IMR-90 (cell line): ENCODE data around the gene LNX1. TPM values are rescaled to one million over a fixed set of nuclear protein-coding genes. Genes with fewer than 3 reads are reported as not detected.

Source experiments
- ATAC-seq: fragments of 200-7000 bp; cut with Tn5 transposase; 2 replicates; pipeline ENCODE4 v1.9.1; 2020; ENCODE audit warnings: low read depth, mild to moderate bottlenecking, moderate library complexity
- BruUV-seq: library from RNA; stranded (reverse); fragments of 400-500 nt; replicated peaks from 2 replicates; lab custom pipeline; 2021; lab: Mats Ljungman, UMichigan
- CTCF ChIA-PET: fragments of 300-600 bp; formaldehyde crosslinking; extraction: SDS; loops from one replicate; lab custom pipeline; 2021; ENCODE audit warnings: antibody characterized with exemption; lab: Yijun Ruan, JAX
- POLR2A ChIA-PET: fragments of 300-600 bp; sonication (Branson Sonifier 250); formaldehyde crosslinking; loops from one replicate; lab custom pipeline; 2022; ENCODE audit warnings: antibody characterized with exemption; ENCODE audit not compliant: unreplicated experiment; lab: Charles Lee
- DNase-seq: peaks from one replicate; pipeline ENCODE4 v3.0.0; 2013
- H2AFZ ChIP-seq: replicated peaks from 2 replicates; pipeline ENCODE3; 2013; ENCODE audit warnings: low read length, mild to moderate bottlenecking; ENCODE audit not compliant: poor library complexity
- H2AK5ac ChIP-seq: 2 replicates; pipeline ENCODE4 v1.6.1; 2013; ENCODE audit warnings: low read depth, low read length, inconsistent platforms
- H2AK9ac ChIP-seq: replicated peaks from 2 replicates; pipeline ENCODE3; 2013; ENCODE audit warnings: mild to moderate bottlenecking, low read depth, low read length, moderate library complexity; ENCODE audit not compliant: poor library complexity
- H2BK120ac ChIP-seq: 2 replicates; pipeline ENCODE4 v1.6.1; 2013; ENCODE audit warnings: low read depth, low read length, inconsistent platforms
- H2BK15ac ChIP-seq: 3 replicates; pipeline ENCODE4 v1.6.1; 2013; ENCODE audit warnings: low read depth, low read length, inconsistent platforms
- H2BK20ac ChIP-seq: 2 replicates; pipeline ENCODE4 v1.6.1; 2013; ENCODE audit warnings: low read depth, mild to moderate bottlenecking, inconsistent platforms, low read length, moderate library complexity
- H2BK5ac ChIP-seq: 2 replicates; pipeline ENCODE4 v1.6.1; 2013; ENCODE audit warnings: mild to moderate bottlenecking, low read depth, low read length, inconsistent platforms; ENCODE audit not compliant: poor library complexity, severe bottlenecking
- H3K14ac ChIP-seq: replicated peaks from 2 replicates; pipeline ENCODE4 v1.6.1; 2013; ENCODE audit warnings: low read depth, low read length, inconsistent platforms
- H3K18ac ChIP-seq: 2 replicates; pipeline ENCODE4 v1.6.1; 2013; ENCODE audit warnings: low read depth, low read length, control low read depth
- H3K23ac ChIP-seq: 2 replicates; pipeline ENCODE4 v1.6.1; 2013; ENCODE audit warnings: low read depth, low read length, inconsistent platforms
- H3K27ac ChIP-seq: 2 replicates; pipeline ENCODE4 v1.5.1; 2013; ENCODE audit warnings: mild to moderate bottlenecking, control low read depth, low read length; ENCODE audit not compliant: insufficient read depth
- H3K27me3 ChIP-seq: 2 replicates; pipeline ENCODE4 v1.6.1; 2013; ENCODE audit warnings: low read length; ENCODE audit not compliant: control insufficient read depth, insufficient read depth
- H3K36me3 ChIP-seq: 2 replicates; pipeline ENCODE4 v1.6.1; 2013; ENCODE audit warnings: low read length, mixed read lengths; ENCODE audit not compliant: control insufficient read depth, insufficient read depth
- H3K4ac ChIP-seq: 2 replicates; pipeline ENCODE4 v1.6.1; 2013; ENCODE audit warnings: low read depth, low read length, inconsistent platforms
- H3K4me1 ChIP-seq: 2 replicates; pipeline ENCODE4 v1.6.1; 2013; ENCODE audit warnings: low read length, mixed read lengths; ENCODE audit not compliant: control insufficient read depth, insufficient read depth
- H3K4me2 ChIP-seq: 2 replicates; pipeline ENCODE4 v1.6.1; 2013; ENCODE audit warnings: low read depth, mild to moderate bottlenecking, control low read depth, low read length, moderate library complexity
- H3K4me3 ChIP-seq: 2 replicates; pipeline ENCODE4 v1.5.1; 2013; ENCODE audit warnings: low read depth, mild to moderate bottlenecking, control low read depth, low read length, moderate library complexity; ENCODE audit not compliant: insufficient read depth
- H3K56ac ChIP-seq: 2 replicates; pipeline ENCODE4 v1.6.1; 2013; ENCODE audit warnings: low read length, inconsistent platforms; ENCODE audit not compliant: insufficient read depth; ENCODE audit errors: extremely low read depth
- H3K79me1 ChIP-seq, 2 experiments: 2 replicates each; pipeline ENCODE4 v1.6.1; 2013; ENCODE audit warnings: low read length in 2 of 2, inconsistent platforms in 1 of 2, low read depth in 1 of 2
- H3K9ac ChIP-seq: 2 replicates; pipeline ENCODE4 v1.6.1; 2013; ENCODE audit warnings: low read depth, low read length, control low read depth
- H3K9me1 ChIP-seq: 2 replicates; pipeline ENCODE4 v1.6.1; 2013; ENCODE audit warnings: low read length, inconsistent platforms; ENCODE audit not compliant: insufficient read depth
- H3K9me3 ChIP-seq: 2 replicates; pipeline ENCODE4 v1.6.1; 2013; ENCODE audit warnings: low read length; ENCODE audit not compliant: control insufficient read depth, insufficient read depth
- H4K20me1 ChIP-seq: 2 replicates; pipeline ENCODE4 v1.6.1; 2013; ENCODE audit warnings: low read length, inconsistent platforms; ENCODE audit not compliant: insufficient read depth
- H4K5ac ChIP-seq: 2 replicates; pipeline ENCODE4 v1.6.1; 2013; ENCODE audit warnings: mild to moderate bottlenecking, low read depth, low read length, control low read depth
- H4K8ac ChIP-seq, 2 experiments: 2 replicates each; pipeline ENCODE4 v1.6.1; 2013; ENCODE audit warnings: low read depth in 2 of 2, low read length in 2 of 2, control low read depth in 1 of 2, inconsistent platforms in 1 of 2
- H4K91ac ChIP-seq: 2 replicates; pipeline ENCODE4 v1.6.1; 2013; ENCODE audit warnings: low read depth, low read length, inconsistent platforms; ENCODE audit not compliant: insufficient read depth
- CHD1 ChIP-seq: IDR thresholded peaks from 2 replicates; pipeline ENCODE4 v1.6.1; 2012; ENCODE audit warnings: low read depth, low read length, improper control_type of control experiment
- CTCF ChIP-seq: conservative IDR thresholded peaks from 2 replicates; pipeline ENCODE4 v1.5.1; 2012; ENCODE audit warnings: mild to moderate bottlenecking, low read depth, low read length, improper control_type of control experiment
- FOS ChIP-seq: fragments of 150-350 bp; IDR thresholded peaks from 2 replicates; pipeline ENCODE4 v1.6.1; 2016; ENCODE audit warnings: low read depth, low read length
- MAFK ChIP-seq: IDR thresholded peaks from 2 replicates; pipeline ENCODE4 v1.6.1; 2012; ENCODE audit warnings: low read depth, low read length, improper control_type of control experiment
- MAZ ChIP-seq: IDR thresholded peaks from 2 replicates; pipeline ENCODE4 v1.6.1; 2012; ENCODE audit warnings: low read depth, mild to moderate bottlenecking, low read length, improper control_type of control experiment, moderate library complexity, borderline replicate concordance
- NFE2L2 ChIP-seq: fragments of 150-350 bp; IDR thresholded peaks from 2 replicates; pipeline ENCODE4 v1.6.1; 2016; ENCODE audit warnings: low read depth, mild to moderate bottlenecking, low read length
- RAD21 ChIP-seq: IDR thresholded peaks from 2 replicates; pipeline ENCODE4 v1.6.1; 2012; ENCODE audit warnings: low read length, improper control_type of control experiment
- RCOR1 ChIP-seq: IDR thresholded peaks from 2 replicates; pipeline ENCODE4 v1.6.1; 2012; ENCODE audit warnings: mild to moderate bottlenecking, low read length, improper control_type of control experiment; ENCODE audit not compliant: insufficient replicate concordance
- RFX5 ChIP-seq: IDR thresholded peaks from 2 replicates; pipeline ENCODE4 v1.8.0; 2012; ENCODE audit warnings: low read depth, mild to moderate bottlenecking, low read length, moderate library complexity
- USF2 ChIP-seq: fragments of 150-350 bp; IDR thresholded peaks from 2 replicates; pipeline ENCODE4 v1.6.1; 2017; ENCODE audit warnings: mild to moderate bottlenecking, antibody characterized with exemption, low read length, low read depth
- whole genome bisulfite sequencing, 2 experiments: methylation state at CpG; one replicate each; pipeline versions ENCODE4 v1.1.5 to v1.1.7; 2013; ENCODE audit warnings: missing lambda C conversion rate in 2 of 2; ENCODE audit not compliant: insufficient read length in 1 of 2; ENCODE audit errors: extremely low coverage in 2 of 2; 5-methylcytosine and 5-hydroxymethylcytosine counted together
- dilution Hi-C: fragments of 300-500 bp; cut with HindIII; formaldehyde crosslinking; loops from one replicate; pipeline ENCODE4 v1.14.3; 2018; ENCODE audit warnings: low sequenced_read_pairs; ENCODE audit not compliant: unreplicated experiment
- in situ Hi-C: fragments of 300-500 bp; cut with MboI; formaldehyde crosslinking; loops from 3 replicates; pipeline ENCODE4 v1.14.3; 2019; ENCODE audit warnings: low sequenced_read_pairs, inconsistent platforms, mixed read lengths
- intact Hi-C: fragments of 100-400 bp; cut with micrococcal nuclease; formaldehyde crosslinking; loops from 2 replicates; pipeline ENCODE4 v1.10.0; 2022
- polyA plus RNA-seq, 3 experiments: library from polyadenylated mRNA; depleted of rRNA; stranded (reverse); fragments of >200 nt; gene quantifications; 2 replicates each; pipeline ENCODE4 v1.2.3, GENCODE V29; 2012; ENCODE audit warnings: low replicate concordance in 1 of 3
- total RNA-seq: library from RNA; depleted of rRNA; stranded (reverse); fragments of >200 nt; gene quantifications from 2 replicates; pipeline ENCODE4 v1.2.3, GENCODE V29; 2012

Gene LNX1
- total and polyA plus RNA-seq, 2 of the 4 experiments (the other 2 are of a cell fraction) = 0.15 to 0.36 TPM

- Histone ChIP-seq H3K27ac (no peak overlapping the region), H4K91ac (no peak overlapping the region), H3K23ac (no peak overlapping the region), H3K79me1 (peaks cover 3 to 7% of the 10 kb centered on the region in 2 experiments), H3K36me3 (peaks cover 5% of the 10 kb centered on the region), H2BK20ac (no peak overlapping the region), H2BK120ac (no peak overlapping the region), H3K9me1 (peaks cover 2% of the 10 kb centered on the region), H3K14ac (no peak overlapping the region), H2AFZ (no peak overlapping the region), H3K27me3 (no peaks in the 10 kb centered on the region), H3K9me3 (no peaks in the 10 kb centered on the region), H3K4me3 (no peak overlapping the region), H3K18ac (no peak overlapping the region), H4K8ac (no peak overlapping the region), H2BK5ac (no peak overlapping the region), H2AK5ac (no peak overlapping the region), H3K4me2 (no peak overlapping the region), H3K56ac (no peak overlapping the region), H2BK15ac (no peak overlapping the region), H3K9ac (no peak overlapping the region), H4K20me1 (no peaks in the 10 kb centered on the region), H3K4me1 (peaks cover 7% of the 10 kb centered on the region), H4K5ac (no peak overlapping the region), H2AK9ac (no peak overlapping the region), H3K4ac (no peak overlapping the region)
- ATAC-seq (no peak), DNase-seq (no peak)
- intact Hi-C loops (no loop called here), dilution Hi-C loops (no loop called here), in situ Hi-C loops (no loop called here)
- no peak for TF ChIP-seq RFX5
- TF ChIP-seq FOS = no peak
- TF ChIP-seq CHD1 = no peak
- TF ChIP-seq NFE2L2 = no peak
- TF ChIP-seq RCOR1 = no peak
- TF ChIP-seq MAFK = no peak
- no peak for TF ChIP-seq USF2
- TF ChIP-seq RAD21 = no peak
- no peak for TF ChIP-seq MAZ
- no peak for TF ChIP-seq CTCF
- ChIA-PET POLR2A (no interaction called here), CTCF (interaction anchor here (0.6 to 1.2 kb wide), 2 partner anchors 9 to 13 kb away, joined by 3 to 4 read pairs; no protein-coding TSS in a partner anchor)
- no TSS peak for BruUV-seq
- 80% methylated on average over 1 of the region's 5 CpGs; no CpG with 5 or more reads in 1 of the 2 experiments for WGBS, 2 experiments
Observed at GRCh38 chr4:53463340-53463739, 127.9 kb downstream of the LNX1 start.
